Measurements from ENCODE around the gene CTLA4. TPM values are rescaled to one million over a fixed set of nuclear protein-coding genes. Genes with fewer than 3 reads are reported as not detected.

The CTLA4 gene
- total and polyA plus RNA-seq, 2 experiments from 2014 or later = not detected

DNA sequence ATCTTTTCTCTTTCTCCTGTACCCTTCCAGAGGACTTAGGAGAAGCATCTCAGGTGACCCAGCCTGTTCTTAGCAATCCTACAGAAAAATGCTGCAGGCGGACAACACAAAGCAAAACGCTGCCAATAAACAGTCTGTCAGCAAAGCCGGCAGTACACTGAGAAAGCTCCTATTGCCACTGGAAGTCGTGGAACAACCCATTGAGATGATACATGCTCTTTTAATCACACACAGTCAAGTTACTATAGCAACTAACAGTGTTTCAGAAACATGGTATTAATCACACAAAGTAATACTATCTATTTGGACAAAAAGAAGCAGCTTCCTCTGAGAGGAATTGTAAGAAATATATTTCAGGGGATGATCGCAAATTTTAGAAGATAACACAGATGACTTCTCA, 10.5 kb downstream of the CTLA4 start (continued):
- TF ChIP-seq, protein P1, sequence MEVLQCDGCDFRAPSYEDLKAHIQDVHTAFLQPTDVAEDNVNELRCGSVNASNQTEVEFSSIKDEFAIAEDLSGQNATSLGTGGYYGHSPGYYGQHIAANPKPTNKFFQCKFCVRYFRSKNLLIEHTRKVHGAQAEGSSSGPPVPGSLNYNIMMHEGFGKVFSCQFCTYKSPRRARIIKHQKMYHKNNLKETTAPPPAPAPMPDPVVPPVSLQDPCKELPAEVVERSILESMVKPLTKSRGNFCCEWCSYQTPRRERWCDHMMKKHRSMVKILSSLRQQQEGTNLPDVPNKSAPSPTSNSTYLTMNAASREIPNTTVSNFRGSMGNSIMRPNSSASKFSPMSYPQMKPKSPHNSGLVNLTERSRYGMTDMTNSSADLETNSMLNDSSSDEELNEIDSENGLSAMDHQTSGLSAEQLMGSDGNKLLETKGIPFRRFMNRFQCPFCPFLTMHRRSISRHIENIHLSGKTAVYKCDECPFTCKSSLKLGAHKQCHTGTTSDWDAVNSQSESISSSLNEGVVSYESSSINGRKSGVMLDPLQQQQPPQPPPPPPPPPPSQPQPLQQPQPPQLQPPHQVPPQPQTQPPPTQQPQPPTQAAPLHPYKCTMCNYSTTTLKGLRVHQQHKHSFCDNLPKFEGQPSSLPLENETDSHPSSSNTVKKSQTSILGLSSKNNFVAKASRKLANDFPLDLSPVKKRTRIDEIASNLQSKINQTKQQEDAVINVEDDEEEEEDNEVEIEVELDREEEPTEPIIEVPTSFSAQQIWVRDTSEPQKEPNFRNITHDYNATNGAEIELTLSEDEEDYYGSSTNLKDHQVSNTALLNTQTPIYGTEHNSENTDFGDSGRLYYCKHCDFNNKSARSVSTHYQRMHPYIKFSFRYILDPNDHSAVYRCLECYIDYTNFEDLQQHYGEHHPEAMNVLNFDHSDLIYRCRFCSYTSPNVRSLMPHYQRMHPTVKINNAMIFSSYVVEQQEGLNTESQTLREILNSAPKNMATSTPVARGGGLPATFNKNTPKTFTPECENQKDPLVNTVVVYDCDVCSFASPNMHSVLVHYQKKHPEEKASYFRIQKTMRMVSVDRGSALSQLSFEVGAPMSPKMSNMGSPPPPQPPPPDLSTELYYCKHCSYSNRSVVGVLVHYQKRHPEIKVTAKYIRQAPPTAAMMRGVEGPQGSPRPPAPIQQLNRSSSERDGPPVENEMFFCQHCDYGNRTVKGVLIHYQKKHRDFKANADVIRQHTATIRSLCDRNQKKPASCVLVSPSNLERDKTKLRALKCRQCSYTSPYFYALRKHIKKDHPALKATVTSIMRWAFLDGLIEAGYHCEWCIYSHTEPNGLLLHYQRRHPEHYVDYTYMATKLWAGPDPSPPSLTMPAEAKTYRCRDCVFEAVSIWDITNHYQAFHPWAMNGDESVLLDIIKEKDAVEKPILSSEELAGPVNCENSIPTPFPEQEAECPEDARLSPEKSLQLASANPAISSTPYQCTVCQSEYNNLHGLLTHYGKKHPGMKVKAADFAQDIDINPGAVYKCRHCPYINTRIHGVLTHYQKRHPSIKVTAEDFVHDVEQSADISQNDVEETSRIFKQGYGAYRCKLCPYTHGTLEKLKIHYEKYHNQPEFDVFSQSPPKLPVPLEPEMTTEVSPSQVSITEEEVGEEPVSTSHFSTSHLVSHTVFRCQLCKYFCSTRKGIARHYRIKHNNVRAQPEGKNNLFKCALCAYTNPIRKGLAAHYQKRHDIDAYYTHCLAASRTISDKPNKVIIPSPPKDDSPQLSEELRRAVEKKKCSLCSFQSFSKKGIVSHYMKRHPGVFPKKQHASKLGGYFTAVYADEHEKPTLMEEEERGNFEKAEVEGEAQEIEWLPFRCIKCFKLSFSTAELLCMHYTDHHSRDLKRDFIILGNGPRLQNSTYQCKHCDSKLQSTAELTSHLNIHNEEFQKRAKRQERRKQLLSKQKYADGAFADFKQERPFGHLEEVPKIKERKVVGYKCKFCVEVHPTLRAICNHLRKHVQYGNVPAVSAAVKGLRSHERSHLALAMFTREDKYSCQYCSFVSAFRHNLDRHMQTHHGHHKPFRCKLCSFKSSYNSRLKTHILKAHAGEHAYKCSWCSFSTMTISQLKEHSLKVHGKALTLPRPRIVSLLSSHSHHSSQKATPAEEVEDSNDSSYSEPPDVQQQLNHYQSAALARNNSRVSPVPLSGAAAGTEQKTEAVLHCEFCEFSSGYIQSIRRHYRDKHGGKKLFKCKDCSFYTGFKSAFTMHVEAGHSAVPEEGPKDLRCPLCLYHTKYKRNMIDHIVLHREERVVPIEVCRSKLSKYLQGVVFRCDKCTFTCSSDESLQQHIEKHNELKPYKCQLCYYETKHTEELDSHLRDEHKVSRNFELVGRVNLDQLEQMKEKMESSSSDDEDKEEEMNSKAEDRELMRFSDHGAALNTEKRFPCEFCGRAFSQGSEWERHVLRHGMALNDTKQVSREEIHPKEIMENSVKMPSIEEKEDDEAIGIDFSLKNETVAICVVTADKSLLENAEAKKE (CRISPR knock-in tag; IDR thresholded peaks at IDR 0.05) = no peak
- TF ChIP-seq STAT1 (IDR thresholded peaks at IDR 0.05; ENCODE audit: unreplicated experiment) = no peak
- TF ChIP-seq NANOG (IDR thresholded peaks at IDR 0.05; ENCODE audit: borderline replicate concordance) = no peak
- TF ChIP-seq ZNF114 (CRISPR knock-in tag; IDR thresholded peaks at IDR 0.05) = no peak
- no peak for TF ChIP-seq CREB1 (CRISPR knock-in tag; IDR thresholded peaks at IDR 0.05; ENCODE audit: low read depth)
- TF ChIP-seq EZH2 (IDR thresholded peaks at IDR 0.05; ENCODE audit: low read depth, unreplicated experiment) = no peak
- no peak for TF ChIP-seq EZH2phosphoT487 (IDR thresholded peaks at IDR 0.05; ENCODE audit: unreplicated experiment)
- TF ChIP-seq, protein P2, sequence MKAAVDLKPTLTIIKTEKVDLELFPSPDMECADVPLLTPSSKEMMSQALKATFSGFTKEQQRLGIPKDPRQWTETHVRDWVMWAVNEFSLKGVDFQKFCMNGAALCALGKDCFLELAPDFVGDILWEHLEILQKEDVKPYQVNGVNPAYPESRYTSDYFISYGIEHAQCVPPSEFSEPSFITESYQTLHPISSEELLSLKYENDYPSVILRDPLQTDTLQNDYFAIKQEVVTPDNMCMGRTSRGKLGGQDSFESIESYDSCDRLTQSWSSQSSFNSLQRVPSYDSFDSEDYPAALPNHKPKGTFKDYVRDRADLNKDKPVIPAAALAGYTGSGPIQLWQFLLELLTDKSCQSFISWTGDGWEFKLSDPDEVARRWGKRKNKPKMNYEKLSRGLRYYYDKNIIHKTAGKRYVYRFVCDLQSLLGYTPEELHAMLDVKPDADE (IDR thresholded peaks at IDR 0.05) = no peak

DNA sequence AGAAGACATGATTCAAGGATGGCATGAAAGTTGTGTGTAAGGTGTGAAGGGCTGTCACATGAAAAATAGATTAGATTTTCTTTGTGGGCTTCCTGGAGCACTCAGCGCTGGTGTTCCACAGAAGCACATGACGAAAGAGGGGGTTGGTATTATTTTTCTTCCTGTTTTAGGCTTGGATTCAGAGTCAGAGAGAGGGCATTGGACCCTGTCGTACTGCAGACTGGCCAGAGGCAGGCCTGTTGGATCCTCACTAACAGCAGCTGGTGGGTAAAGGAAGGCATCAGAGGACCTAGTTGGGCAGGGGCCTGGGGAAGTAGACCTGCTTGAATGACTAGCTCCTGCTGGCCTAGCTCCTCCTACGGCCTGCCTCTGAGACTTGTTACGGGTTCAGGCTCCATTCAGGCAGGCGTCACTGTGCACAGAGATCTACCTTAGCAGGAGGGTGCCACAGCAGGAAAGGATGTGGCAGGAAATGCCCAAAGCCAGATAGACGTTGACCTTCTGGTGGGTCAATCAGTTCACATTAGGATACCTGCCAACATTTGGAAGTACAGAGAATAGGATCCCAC, 13.1 kb downstream of the CTLA4 start:
- H3K36me3 ChIP-seq (ENCODE audit: insufficient read depth) = no peaks in the 10 kb centered on the region
- no peak for ATAC-seq
- TF ChIP-seq CREB1 (CRISPR knock-in tag; IDR thresholded peaks at IDR 0.05; ENCODE audit: low read depth) (no peak), ZNF331 (CRISPR knock-in tag; IDR thresholded peaks at IDR 0.05; ENCODE audit: low read depth) (no peak), NANOG (IDR thresholded peaks at IDR 0.05; ENCODE audit: borderline replicate concordance) (no peak), STAT1 (IDR thresholded peaks at IDR 0.05; ENCODE audit: unreplicated experiment) (no peak)
- TF ChIP-seq, protein P3, sequence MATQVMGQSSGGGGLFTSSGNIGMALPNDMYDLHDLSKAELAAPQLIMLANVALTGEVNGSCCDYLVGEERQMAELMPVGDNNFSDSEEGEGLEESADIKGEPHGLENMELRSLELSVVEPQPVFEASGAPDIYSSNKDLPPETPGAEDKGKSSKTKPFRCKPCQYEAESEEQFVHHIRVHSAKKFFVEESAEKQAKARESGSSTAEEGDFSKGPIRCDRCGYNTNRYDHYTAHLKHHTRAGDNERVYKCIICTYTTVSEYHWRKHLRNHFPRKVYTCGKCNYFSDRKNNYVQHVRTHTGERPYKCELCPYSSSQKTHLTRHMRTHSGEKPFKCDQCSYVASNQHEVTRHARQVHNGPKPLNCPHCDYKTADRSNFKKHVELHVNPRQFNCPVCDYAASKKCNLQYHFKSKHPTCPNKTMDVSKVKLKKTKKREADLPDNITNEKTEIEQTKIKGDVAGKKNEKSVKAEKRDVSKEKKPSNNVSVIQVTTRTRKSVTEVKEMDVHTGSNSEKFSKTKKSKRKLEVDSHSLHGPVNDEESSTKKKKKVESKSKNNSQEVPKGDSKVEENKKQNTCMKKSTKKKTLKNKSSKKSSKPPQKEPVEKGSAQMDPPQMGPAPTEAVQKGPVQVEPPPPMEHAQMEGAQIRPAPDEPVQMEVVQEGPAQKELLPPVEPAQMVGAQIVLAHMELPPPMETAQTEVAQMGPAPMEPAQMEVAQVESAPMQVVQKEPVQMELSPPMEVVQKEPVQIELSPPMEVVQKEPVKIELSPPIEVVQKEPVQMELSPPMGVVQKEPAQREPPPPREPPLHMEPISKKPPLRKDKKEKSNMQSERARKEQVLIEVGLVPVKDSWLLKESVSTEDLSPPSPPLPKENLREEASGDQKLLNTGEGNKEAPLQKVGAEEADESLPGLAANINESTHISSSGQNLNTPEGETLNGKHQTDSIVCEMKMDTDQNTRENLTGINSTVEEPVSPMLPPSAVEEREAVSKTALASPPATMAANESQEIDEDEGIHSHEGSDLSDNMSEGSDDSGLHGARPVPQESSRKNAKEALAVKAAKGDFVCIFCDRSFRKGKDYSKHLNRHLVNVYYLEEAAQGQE (IDR thresholded peaks at IDR 0.05; ENCODE audit: unreplicated experiment) = no peak

More for the DNA sequence above, 13.1 kb downstream of the CTLA4 start:
- Mint-ChIP-seq H3K36me3 (ENCODE audit: low read depth) (no peaks in the 10 kb centered on the region), H3K4me3 (no peak overlapping the region), H3K27ac (no peak overlapping the region), H3K27me3 (ENCODE audit: insufficient read depth, low read depth, poor library complexity) (no peaks in the 10 kb centered on the region), H3K9me3 (no peaks in the 10 kb centered on the region), H3K4me1 (no peaks in the 10 kb centered on the region; the same call in 2 of the 3 replicates)
- Histone ChIP-seq H3K79me2 (replicated peaks; ENCODE audit: insufficient read depth) (no peaks in the 10 kb centered on the region), H3K4me3 (no peak overlapping the region), H2AFZ (no peak overlapping the region), H3F3A (replicated peaks; ENCODE audit: low read depth) (no peaks in the 10 kb centered on the region), H3K4me1 (ENCODE audit: insufficient read depth) (no peaks in the 10 kb centered on the region), H3K9me2 (ENCODE audit: insufficient read depth) (peaks cover 13% of the 10 kb centered on the region; the same call in 1 of the 2 replicates), H3K27ac (ENCODE audit: low read depth) (no peak overlapping the region), H4K20me1 (replicated peaks; ENCODE audit: insufficient read depth) (no peaks in the 10 kb centered on the region), H3K4me2 (no peak overlapping the region), H3K27me3 (ENCODE audit: insufficient read depth) (no peaks in the 10 kb centered on the region)
- DNase-seq (ENCODE audit: low spot score) = no peak
